Skin of body (tissue), 2 donors: Measurements from ENCODE around the gene SIPA1L3. TPM values are rescaled to one million over a fixed set of nuclear protein-coding genes. Genes with fewer than 3 reads are reported as not detected.
"Not testable (repeated sequence)": the region's sequence is repeated elsewhere in the genome, so short reads cannot be mapped to it uniquely, and the experiment has no call there.

Source experiments
- DNase-seq: peaks from one replicate; lab custom pipeline; 2025; lab: John Stamatoyannopoulos, UW
- total RNA-seq: library from RNA; depleted of rRNA; stranded (reverse); fragments of >200 nt; gene quantifications from one replicate; pipeline ENCODE4 v1.2.3, GENCODE V29; 2014

Gene SIPA1L3
- total RNA-seq, 1 donor from 2014 or later: 20.3 TPM

DNA sequence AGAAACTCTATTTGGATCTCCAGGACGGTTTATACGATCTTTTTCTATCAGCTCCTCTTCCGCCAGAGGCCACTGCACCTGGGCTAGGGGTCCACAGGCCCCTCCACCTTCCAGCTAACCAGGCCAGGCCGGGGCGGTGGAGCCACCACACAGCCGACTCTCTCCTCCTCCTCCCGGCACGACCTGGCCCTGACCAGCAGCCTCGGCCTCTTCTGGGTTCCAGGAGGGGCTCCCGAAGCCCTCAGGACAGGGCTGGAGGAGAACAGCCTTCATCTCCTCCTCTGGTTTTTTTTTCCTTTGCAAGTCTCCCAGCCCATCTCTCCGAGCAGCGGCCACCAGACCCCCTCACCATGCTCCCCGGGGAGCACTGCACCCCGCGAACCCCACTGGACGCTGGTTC is 299.9 kb downstream of the SIPA1L3 start:
- DNase-seq: no peak

DNA sequence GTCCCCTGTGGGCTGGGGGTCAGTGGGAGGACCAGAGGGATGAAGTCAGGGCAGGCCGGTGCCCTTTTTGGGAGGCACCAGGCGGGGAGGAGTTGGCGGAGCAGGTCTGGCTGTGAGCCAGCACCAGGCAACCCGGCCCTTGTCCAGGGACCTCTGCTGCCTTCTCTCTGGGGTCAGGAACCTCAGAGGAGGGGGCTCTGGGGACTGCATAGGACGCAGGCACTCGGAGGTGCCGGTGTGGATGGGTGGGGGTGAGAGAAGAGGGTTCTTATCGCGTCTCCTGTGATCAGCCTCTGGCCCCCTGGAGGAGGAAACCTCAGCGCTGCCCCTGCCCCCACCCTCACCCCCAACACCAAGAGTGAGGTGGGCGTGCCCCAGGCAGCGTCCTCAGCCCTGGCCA is 300.5 kb downstream of the SIPA1L3 start:
- DNase-seq: no peak

DNA sequence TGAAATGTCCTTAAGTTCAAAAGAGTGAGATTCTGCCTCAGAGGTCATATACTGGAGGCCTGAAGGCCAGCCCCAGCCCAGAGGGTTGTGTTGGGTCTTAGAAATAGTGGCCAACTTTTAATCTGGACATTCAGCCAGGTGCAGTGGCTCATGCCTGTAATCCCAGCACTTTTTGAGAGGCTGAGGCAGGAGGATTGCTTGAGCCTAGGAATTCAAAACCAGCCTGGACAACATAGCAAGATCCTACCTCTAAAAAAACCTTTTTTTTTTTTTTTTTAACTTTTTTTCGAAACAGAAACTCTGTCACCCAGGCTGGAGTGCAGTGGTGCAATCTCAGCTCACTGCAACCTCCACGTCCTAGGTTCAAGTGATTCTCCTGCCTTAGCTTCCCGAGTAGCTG is 301.6 kb downstream of the SIPA1L3 start:
- no peak for DNase-seq

DNA sequence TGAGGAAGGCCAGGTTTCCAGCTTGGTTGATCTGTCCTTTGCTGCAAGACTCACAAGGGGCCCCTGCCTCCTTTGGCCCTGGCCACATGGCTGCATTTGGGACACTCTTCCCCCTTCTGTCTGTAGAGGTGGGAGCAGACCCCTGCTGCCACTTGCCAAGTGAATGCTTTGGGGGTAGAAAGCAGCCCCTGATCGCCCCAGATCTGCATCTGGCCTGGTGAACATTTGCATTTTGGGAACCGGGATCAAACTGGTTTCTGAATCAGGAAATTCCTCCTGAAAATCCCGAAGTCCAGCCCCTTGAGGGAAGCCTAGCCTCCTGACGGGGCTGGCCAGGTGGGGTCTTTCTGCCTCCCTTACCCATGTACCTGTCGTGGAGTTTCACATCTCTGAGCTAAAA is 302.1 kb downstream of the SIPA1L3 start:
- DNase-seq: no peak

DNA sequence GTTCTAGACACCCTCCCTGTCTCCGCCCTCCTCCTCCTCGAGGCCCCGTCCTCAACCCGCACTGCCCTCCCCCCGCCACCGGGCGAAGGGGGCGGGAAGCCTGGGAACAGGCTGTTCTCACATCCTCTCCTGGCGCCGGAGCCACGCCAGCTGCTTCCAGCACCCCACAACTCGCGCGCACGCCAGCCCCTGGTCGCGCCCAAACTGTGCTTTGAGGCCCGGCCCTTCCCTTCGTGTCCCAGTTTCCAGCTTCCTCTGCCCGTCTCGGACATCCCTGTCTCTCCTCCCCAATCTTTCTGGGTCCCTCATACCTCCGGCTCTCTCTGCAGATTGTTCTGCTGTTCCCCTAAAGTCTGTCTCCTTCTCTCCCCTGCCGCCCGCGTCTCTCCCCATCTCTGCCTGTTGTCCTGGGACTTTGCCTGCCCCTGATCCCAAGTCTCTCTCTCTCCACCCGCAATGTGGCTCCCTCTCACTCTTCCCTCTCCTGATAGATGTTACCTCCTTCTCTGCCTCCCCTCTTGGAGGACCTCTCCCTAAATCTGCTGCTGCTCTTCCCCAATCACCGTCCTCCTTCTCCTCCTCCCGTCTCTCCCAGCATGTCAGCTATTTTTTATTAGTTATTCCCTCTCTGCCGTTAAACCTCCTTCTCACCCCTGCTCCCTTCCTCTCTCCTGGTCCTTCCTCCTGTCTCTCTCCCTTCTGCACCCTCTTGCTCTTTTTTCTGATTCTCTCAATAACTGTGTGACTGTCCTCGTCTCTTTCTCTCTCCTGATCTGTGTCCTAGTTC is 302.9 kb downstream of the SIPA1L3 start:
- DNase-seq: peak; percentile 70

DNA sequence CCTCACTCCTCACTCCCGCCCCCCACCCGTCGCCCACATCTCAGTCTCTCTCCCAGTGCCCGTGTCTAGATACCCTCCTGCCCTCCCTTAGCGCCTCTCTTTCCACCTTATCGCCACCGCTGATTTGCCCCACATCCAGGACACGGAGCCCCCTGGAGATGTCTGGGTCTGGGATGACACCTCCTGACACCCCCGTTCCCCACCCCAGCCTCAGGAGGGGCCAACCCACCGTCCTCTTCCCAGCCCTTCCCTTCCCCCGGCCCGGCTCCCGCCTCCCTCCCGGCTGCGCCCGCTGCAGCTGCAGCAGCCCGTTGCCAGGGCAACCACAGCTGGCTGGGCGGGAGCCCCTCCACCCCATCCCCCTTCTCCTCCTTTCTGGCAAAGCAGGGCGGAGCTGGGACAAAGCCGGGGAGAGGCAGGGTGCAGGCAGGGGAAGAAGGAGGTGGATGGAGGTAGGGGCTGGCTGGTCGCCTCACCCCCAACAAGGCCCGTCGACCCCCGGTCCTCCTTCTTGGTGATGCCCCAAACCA is 303.5 kb downstream of the SIPA1L3 start:
- DNase-seq: peak; percentile 81

DNA sequence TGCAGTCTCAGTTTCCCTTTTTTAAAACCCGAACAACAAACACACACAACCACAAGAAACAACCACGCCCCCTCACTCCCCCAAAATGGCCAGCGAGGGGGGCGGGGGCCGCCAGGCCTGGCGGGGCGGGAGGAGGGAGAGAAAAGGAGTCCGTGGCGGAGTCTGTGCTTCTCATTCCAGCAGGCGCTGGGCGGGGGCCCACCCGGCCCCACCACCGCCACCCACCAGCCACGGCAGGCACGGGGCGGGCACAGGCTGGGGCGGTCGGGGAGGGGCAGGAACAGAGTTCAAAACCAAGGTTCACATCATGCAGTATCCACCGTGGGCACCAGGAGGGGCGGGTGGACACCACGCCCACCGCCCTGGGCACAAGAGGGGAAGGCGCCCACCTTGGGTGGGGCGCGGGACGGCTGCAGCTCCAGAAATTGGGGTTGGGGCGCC is 304.2 kb downstream of the SIPA1L3 start:
- peak; percentile 26 for DNase-seq

DNA sequence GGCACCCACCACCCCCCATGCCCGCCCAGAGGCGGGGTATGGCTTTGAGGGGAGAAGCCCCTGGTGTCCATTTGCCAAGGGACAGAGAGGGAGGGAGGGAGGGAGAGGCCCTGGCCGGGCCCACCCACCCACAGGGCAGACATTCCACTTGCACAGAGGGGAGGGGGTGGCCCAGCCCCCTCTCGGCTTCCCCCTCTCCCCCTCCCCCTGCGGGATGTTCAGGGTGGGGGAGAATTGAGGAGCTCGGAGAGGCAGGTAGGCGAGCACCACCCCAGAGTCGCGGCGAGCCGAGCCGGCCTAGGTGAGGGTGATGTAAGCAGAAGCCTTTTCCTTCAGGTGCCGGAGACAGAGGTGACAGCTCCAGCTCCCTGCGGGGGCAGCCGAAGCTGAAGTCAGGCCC is 304.8 kb downstream of the SIPA1L3 start:
- no peak for DNase-seq

DNA sequence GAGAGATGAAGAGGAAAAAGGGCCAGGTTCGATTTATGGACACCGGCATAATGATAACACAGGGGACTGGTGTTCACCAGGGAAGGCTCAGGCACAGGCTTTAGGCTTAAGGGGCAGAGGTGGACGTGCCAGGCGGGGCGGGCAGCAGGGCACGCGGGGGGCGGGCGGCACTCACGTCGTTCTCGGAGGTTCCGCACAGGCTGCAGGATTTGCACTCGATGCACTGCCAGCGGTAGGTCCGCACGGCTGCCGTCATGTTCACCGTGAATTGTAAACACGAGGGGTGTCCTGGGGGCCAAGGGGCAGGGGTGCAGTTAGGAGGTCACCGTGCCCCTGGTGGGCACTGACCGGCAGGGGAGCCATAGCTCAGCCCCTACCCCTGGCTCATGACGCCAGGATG is 306.5 kb downstream of the SIPA1L3 start:
- no peak for DNase-seq

DNA sequence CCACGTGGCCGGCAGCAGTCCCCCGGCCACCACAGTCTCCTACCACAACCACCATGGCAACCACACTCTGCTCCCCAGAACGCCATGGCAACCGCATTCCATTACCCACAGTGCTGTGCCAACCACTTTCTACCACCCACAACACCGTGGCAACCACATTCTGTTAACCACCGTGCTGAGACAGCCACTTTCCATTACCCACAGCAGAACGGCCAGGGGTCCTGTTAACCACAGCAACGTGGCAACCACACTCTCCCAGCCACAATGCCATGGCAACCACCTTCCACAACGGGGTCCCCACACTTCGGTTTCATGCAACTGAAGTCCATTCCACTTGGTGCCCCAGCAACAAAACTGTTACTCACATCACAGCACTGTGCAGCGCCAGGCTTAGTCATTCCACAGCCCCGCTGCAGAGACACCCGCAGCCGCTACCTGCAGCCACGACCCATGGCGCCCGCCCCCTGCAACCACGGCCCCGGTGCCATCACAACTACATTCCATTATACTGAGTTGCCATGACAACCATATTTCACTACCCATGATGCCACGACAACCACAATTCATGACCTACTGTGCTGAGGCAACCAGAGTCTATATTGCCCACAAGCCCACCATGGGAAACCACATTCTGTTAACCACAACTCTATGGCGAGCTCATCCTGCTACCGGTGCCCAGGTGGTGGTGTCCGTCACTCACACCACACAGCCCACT is 307.1 kb downstream of the SIPA1L3 start:
- DNase-seq: no peak

DNA sequence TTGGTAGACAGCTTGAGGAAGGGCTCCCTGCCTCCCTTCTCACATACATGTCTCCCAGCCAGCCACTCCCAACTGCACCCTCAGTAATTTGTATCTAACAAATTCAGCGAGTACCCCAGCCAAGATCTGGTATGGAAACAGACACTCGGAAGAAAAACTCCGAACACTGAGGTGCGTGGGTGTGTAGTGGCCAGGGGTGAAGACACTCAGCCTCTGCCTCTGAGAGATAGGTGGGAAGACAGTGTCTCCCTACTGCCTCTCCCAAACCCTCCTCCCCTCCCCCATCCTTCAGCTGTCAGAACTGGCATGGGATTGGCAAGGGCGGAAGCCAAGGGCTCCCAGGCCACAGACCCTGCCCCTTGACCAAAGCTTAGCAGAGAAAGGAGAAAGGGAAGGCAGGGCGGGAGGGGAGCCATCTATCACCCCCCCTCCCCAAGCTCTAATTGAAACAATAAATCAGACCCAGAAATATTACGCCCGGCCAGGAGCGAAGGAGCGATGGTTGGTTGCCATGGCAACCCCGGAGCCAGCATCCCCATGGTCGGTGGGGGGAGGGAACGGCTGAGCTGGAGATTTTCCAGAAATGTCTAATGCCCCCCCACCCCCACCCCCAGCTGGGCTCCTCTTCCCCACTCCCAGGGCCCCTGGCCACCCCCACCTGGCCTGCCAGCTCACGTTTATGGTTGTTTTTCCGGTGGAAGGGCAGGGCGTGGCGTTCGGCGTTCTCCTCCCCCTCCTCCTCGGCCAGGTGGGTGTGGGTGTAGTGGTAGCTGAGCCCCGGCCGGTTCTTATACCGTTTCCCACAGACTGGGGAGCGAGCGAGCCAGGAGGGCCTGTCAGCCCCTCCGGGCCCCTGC is 310.0 kb downstream of the SIPA1L3 start:
- no peak for DNase-seq

DNA sequence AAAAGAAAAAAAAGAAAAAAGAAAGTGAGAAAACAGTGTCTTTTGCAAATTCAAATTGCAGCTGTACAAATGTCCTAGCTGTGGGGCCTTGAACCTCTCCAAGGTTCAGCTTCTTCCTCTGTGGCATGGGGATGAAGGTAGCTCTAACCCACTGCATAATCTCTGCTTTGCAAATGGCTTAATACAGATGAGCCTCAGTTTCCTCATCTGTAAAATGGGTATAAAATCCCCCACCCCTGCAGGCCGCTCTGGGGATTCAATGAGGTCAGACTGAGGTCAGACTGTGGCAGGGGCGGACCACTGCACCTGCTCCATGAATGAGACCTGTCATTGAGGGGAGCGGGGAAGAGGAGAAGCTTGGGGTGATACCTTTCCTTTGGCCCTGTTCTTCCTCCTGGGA is 311.2 kb downstream of the SIPA1L3 start:
- DNase-seq: no peak

DNA sequence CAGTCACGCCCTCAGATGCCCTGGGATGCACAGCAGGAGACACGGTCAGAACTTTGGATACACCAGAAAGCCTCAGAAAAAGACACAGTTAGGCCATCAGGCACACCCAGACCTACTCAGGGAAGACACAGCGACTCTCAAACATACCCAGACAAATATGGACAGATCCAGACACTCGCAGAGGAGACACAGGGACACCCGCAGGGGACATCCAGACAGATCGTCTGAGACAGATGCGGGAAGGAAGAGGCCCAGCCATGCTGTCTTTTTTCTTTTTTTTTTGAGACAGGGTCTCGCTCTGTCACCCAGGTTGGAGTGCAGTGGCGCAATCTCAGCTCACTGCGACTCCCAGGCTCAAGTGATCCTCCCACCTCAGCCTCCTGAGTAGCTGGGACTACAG is 312.2 kb downstream of the SIPA1L3 start:
- no peak for DNase-seq

DNA sequence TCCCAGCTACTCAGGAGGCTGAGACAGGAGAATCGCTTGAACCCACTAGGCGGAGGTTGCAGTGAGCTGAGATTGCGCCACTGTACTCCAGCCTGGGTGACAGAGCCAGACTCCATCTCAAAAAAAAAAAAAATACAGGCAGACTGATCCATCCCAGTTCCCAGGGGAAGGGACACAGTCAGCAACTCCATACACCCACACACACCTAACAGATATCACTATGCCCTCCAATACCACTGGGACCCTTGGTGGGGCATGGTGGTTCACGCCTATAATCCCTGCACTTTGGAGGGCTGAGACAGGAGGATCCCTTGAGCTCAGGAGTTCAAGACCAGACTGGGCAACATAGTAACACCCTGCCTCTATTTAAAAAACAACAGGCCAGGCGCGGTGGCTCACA is 314.4 kb downstream of the SIPA1L3 start:
- DNase-seq: no peak

DNA sequence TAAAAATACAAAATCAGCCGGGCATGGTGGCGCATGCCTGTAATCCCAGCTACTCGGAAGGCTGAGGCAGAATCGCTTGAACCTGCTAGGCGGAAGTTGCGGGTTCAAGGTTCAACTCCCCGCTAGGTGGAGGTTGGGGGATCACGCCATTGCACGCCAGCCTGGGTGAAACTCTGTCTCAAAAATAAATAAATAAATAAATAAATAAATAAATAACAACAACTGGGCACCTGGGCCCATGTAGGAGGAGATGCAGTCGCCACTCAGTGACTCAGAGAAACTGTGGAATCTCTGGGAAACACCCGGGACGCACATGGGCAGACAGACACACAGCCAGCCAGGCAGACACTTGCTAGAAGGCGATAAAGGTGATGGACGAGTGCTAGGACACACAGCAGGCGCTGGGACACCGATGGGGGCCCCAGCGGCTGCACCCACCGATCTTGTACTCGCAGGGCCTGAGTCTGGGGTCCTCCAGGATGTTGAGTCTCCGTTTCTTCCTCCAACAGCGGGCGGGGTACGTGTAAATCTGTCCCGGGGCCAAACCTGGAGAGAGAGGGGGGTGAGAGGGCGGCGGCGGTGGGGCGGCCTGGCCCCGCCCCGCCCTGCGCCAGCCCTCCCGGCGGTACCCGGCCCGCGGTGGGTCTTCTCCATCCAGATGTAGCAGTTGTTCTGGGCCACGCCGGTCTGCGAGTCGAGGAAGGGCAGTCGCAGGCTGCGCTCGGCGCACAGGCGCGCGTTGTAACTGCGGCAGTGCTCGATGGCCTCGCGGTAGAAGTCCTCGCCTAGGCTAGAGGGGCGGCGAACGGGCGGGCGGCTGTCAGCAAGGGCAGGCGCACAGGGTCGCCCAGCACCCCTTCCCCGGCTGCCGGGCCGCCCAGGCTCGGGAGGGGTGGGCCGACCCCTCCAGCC is 315.2 kb downstream of the SIPA1L3 start:
- DNase-seq: no peak

DNA sequence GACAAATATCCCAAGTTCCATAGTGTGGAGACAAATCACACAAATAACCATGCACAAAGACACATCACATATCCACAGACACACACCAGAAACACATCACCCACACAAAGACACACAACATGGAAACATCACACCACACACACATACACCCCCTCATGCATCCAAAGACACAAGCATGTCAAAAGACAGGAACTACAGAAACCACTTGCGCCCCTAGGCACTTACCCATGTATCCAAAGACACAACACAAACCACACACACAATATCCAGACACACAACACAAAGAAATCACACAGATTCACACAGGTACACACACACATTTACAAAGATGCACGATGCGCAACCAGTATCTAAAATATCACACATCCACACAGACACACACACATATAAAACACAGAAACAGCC is 316.1 kb downstream of the SIPA1L3 start:
- DNase-seq: no peak

DNA sequence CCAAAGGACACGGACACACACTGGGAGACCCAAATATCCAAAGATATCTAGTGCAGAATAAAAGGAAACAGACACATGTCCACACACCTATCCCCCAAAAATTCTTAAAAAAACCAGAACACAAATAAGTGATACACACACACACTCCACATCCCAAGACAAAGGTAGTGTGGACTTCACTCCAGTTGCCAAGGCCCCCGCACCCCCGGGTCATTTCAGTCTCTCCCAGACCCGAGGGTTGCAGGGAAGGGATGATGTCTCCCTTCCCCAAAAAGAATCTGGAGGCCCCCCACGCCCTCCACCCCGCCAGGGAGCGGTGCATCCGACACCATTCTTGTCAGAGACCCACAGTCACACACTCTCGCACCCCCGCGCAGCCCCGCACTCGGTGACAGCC is 316.6 kb downstream of the SIPA1L3 start:
- DNase-seq: no peak

DNA sequence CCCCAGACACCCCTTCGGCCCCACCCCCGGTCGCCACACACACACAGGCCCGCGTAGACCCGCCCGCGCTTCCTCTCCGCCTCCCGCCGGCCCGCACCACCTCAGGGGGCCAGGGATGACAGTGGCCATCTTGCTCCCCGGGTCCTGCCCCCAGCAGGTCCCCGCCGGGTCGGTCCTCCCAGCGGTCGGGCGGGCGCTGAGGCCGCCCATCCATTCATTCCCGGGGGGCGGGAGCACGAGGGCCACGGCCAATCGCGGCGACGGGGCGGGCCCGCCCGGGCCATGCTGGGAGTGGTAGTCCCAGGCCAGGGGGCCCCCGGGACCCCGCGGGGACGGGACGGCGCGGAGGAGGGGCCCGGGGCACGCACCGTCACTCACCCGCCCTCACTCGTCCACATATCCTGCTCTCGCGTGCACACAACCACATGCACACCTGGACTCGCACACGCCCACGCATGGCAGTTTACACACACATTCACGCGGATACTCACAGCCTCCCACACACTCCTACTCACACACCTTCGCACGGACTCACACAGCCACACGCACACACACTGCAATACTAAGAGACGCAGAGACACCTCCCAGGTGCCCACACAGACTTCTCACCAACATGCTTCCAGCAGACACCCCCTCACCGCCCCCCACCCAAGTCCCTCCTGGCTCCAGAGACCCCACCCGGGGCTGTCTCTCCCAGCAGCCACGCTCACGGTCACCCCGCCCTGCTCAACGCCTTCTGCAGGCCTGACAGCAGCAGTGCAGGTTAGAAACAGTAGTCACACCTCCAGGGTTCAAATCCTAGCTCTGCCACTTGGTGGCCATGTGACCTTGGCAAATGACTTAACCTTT is 317.2 kb downstream of the SIPA1L3 start, which contains the start of gene DPF1:
Gene DPF1, minus strand, starts transcription at position 209 of the 849 bp plus-strand sequence. Its CDS starts 80 bp downstream, at position 129.
- no peak for DNase-seq

DNA sequence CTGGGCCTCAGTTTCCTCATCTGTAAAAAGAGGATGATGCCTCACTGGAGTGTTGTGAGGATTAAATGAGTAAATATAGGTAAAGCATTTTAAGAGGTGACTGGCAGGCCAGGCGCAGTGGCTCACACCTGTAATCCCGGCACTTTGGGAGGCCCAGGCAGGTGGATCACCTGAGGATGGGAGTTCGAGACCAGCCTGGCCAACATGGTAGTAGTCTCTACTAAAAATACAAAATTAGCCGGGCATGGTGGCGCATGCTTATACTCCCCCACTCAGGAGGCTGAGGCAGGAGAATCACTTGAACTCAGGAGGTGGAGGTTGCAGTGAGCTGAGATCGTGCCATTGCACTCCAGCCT is 317.8 kb downstream of the SIPA1L3 start:
- not testable (repeated sequence) for DNase-seq
